SK-N-SH (cell line): ENCODE measurements around the gene TTLL12.

Source experiments
- EZH2phosphoT487 ChIP-seq: fragments of 200-600 bp; sonication (generic); IDR thresholded peaks from 2 replicates; pipeline ENCODE4 v1.6.1; 2017; ENCODE audit warnings: low read depth, mixed run types, mild to moderate bottlenecking, antibody characterized with exemption, moderate library complexity, borderline replicate concordance
- FOXJ3 ChIP-seq: sonication (generic); formaldehyde crosslinking; IDR thresholded peaks from 2 replicates; pipeline ENCODE4 v1.5.1; 2020; ENCODE audit warnings: mild to moderate bottlenecking, missing genetic modification reagents
- JUND ChIP-seq: IDR thresholded peaks from 2 replicates; pipeline ENCODE4 v1.4.0; 2012
- MAX ChIP-seq: IDR thresholded peaks from 2 replicates; pipeline ENCODE4 v1.4.0; 2012; ENCODE audit warnings: low read depth
- MEF2A ChIP-seq: IDR thresholded peaks from 2 replicates; pipeline ENCODE4 v1.4.0; 2012; ENCODE audit warnings: low read depth, borderline replicate concordance
- NFIC ChIP-seq: IDR thresholded peaks from 2 replicates; pipeline ENCODE4 v1.4.0; 2012; ENCODE audit warnings: borderline replicate concordance
- POLR2AphosphoS5 ChIP-seq: IDR thresholded peaks from 2 replicates; pipeline ENCODE4 v1.6.1; 2012; ENCODE audit warnings: low read depth, low read length
- RAD21 ChIP-seq: IDR thresholded peaks from 2 replicates; pipeline ENCODE4 v1.6.1; 2012; ENCODE audit warnings: mild to moderate bottlenecking, low read length
- RCOR1 ChIP-seq: fragments of 150-350 bp; IDR thresholded peaks from 2 replicates; pipeline ENCODE4 v1.6.1; 2017; ENCODE audit warnings: antibody characterized with exemption, low read length
- RFX5 ChIP-seq: IDR thresholded peaks from 2 replicates; pipeline ENCODE4 v1.6.1; 2012; ENCODE audit warnings: mild to moderate bottlenecking, improper control_type of control experiment, low read length
- TF ChIP-seq, protein P1 (sequence below): fragments of 200-600 bp; sonication (generic); IDR thresholded peaks from 2 replicates; pipeline ENCODE4 v1.6.1; 2017; ENCODE audit warnings: antibody characterized with exemption, mild to moderate bottlenecking, moderate library complexity

- TF ChIP-seq, protein P1, sequence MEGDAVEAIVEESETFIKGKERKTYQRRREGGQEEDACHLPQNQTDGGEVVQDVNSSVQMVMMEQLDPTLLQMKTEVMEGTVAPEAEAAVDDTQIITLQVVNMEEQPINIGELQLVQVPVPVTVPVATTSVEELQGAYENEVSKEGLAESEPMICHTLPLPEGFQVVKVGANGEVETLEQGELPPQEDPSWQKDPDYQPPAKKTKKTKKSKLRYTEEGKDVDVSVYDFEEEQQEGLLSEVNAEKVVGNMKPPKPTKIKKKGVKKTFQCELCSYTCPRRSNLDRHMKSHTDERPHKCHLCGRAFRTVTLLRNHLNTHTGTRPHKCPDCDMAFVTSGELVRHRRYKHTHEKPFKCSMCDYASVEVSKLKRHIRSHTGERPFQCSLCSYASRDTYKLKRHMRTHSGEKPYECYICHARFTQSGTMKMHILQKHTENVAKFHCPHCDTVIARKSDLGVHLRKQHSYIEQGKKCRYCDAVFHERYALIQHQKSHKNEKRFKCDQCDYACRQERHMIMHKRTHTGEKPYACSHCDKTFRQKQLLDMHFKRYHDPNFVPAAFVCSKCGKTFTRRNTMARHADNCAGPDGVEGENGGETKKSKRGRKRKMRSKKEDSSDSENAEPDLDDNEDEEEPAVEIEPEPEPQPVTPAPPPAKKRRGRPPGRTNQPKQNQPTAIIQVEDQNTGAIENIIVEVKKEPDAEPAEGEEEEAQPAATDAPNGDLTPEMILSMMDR: no peak
- TF ChIP-seq JUND (no peak), POLR2AphosphoS5 (no peak), MEF2A (no peak), RAD21 (no peak), EZH2phosphoT487 (no peak), RFX5 (no peak), MAX (no peak), FOXJ3 (CRISPR knock-in tag) (no peak), RCOR1 (no peak), NFIC (no peak)
Observed at GRCh38 chr22:43169310-43170130, 17.4 kb downstream of the TTLL12 start.
